ENCODE data around the gene PIAS4.

PIAS4 gene

GRCh38 chr19:4023600-4024398, 16.3 kb downstream of the PIAS4 start:
- no peak for DNase-seq

GRCh38 chr19:4025317-4025716, 17.8 kb downstream of the PIAS4 start:
- DNase-seq: no peak

- no peak for DNase-seq
Observed at GRCh38 chr19:4027146-4027545, 19.6 kb downstream of the PIAS4 start.

GRCh38 chr19:4028334-4029246, 21.1 kb downstream of the PIAS4 start:
- no peak for DNase-seq

GRCh38 chr19:4029247-4029614, 21.7 kb downstream of the PIAS4 start:
- no peak for DNase-seq

- DNase-seq: no peak
Observed at GRCh38 chr19:4030552-4030951, 23.0 kb downstream of the PIAS4 start.

- no peak for DNase-seq
Observed at GRCh38 chr19:4030981-4031380, 23.4 kb downstream of the PIAS4 start.

GRCh38 chr19:4031420-4031819, 23.9 kb downstream of the PIAS4 start:
- DNase-seq: no peak

GRCh38 chr19:4032436-4032835, 24.9 kb downstream of the PIAS4 start:
- no peak for DNase-seq

GRCh38 chr19:4033028-4033956, 25.8 kb downstream of the PIAS4 start:
- DNase-seq: no peak

GRCh38 chr19:4034048-4035017, 26.8 kb downstream of the PIAS4 start:
- DNase-seq: no peak

- DNase-seq: no peak
Observed at GRCh38 chr19:4035018-4035566, 27.6 kb downstream of the PIAS4 start.

- no peak for DNase-seq
Observed at GRCh38 chr19:4035582-4035981, 28.0 kb downstream of the PIAS4 start.

- DNase-seq: no peak
Observed at GRCh38 chr19:4036576-4037300, 29.2 kb downstream of the PIAS4 start.

- DNase-seq: no peak
Observed at GRCh38 chr19:4037301-4037949, 29.9 kb downstream of the PIAS4 start.

- no peak for DNase-seq
Observed at GRCh38 chr19:4038057-4038456, 30.5 kb downstream of the PIAS4 start.

- DNase-seq: no peak
Observed at GRCh38 chr19:4038661-4039423, 31.3 kb downstream of the PIAS4 start.

- DNase-seq: no peak
Observed at GRCh38 chr19:4042064-4042730, 34.7 kb downstream of the PIAS4 start.

GRCh38 chr19:4042731-4043082, 35.2 kb downstream of the PIAS4 start:
- no peak for DNase-seq
